Thoracic aorta (tissue), 2 donors: ENCODE measurements around the gene BAIAP2L1. TPM values are rescaled to one million over a fixed set of nuclear protein-coding genes. Genes with fewer than 3 reads are reported as not detected.
"Not testable (repeated sequence)": the region's sequence is repeated elsewhere in the genome, so short reads cannot be mapped to it uniquely, and the experiment has no call there.

Source experiments
- ATAC-seq: fragments of 150-250 bp; one replicate; pipeline ENCODE4 v1.8.0; 2017; ENCODE audit warnings: low read depth; ENCODE audit not compliant: insufficient number of reproducible peaks, low FRiP score
- DNase-seq: peaks from one replicate; pipeline ENCODE4 v3.0.0-alpha.2; 2020; ENCODE audit warnings: low spot score
- H3K27ac ChIP-seq, 2 donors: fragments of 200-600 bp; sonication (generic); 1 replicate in 1 of 2; 2 replicates in 1 of 2; pipeline ENCODE4 v1.5.1; 2016; ENCODE audit warnings: mild to moderate bottlenecking in 2 of 2, moderate library complexity in 2 of 2
- H3K27me3 ChIP-seq: fragments of 200-600 bp; sonication (generic); replicated peaks from 2 replicates; pipeline ENCODE4 v1.6.0; 2016; ENCODE audit warnings: mild to moderate bottlenecking; ENCODE audit not compliant: insufficient read depth
- H3K36me3 ChIP-seq: fragments of 200-600 bp; sonication (generic); one replicate; pipeline ENCODE4 v1.5.1; 2016
- H3K4me1 ChIP-seq, 2 donors: fragments of 200-600 bp; sonication (generic); 1 replicate in 1 of 2; 2 replicates in 1 of 2; pipeline versions ENCODE4 v1.5.1 to v1.6.0; 2016; ENCODE audit warnings: low read depth in 2 of 2, mild to moderate bottlenecking in 1 of 2; ENCODE audit not compliant: control insufficient read depth in 1 of 2
- H3K4me3 ChIP-seq: fragments of 200-600 bp; sonication (generic); 2 replicates; pipeline ENCODE4 v1.5.1; 2016; ENCODE audit warnings: mild to moderate bottlenecking
- H3K9me3 ChIP-seq: fragments of 200-600 bp; sonication (generic); 2 replicates; pipeline ENCODE4 v1.5.1; 2016
- CTCF ChIP-seq: fragments of 200-600 bp; sonication (generic); IDR thresholded peaks from one replicate; pipeline ENCODE4 v1.5.1; 2019; ENCODE audit warnings: antibody characterized with exemption
- total RNA-seq, 2 donors: library from RNA; depleted of rRNA; stranded (reverse); fragments of >200 nt; gene quantifications; one replicate each; pipeline versions ENCODE4 v1.1.0 to v1.2.3, GENCODE V29; 2016

Gene BAIAP2L1
- total RNA-seq, 2 donors from 2014 or later: 0.63 to 1.4 TPM

DNA sequence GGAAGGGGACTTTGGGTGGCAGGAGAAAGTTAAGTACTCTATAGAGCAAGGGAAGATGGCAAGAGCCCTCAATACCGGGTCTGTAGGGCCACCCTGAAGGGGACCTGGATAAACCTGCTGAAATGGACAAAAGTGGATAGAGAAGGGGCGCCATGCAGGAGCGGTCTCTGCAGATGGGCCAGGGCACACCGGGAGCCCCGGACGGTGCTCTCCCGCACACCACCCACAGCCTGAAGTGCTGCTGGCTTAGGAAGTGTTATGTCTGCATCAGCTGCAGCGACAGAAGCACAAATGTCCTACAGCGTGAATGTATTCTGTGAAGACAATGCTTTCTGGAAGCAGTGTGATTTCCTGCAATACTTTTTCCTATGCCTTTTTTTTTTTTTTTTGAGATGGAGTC is 81.7 kb downstream of the BAIAP2L1 start:
- Histone ChIP-seq H3K36me3 (no peaks in the 10 kb centered on the region), H3K27me3 (no peaks in the 10 kb centered on the region), H3K9me3 (no peaks in the 10 kb centered on the region), H3K4me3 (no peak overlapping the region), H3K4me1 (peaks cover 0 to 10% of the 10 kb centered on the region in 2 donors), H3K27ac (no peak overlapping the region)
- DNase-seq (no peak), ATAC-seq (no peak)
- no peak for TF ChIP-seq CTCF

- H3K4me3 ChIP-seq: no peak overlapping the region
- no peaks in the 10 kb centered on the region for H3K4me1 ChIP-seq
- DNase-seq: no peak
Observed at GRCh38 chr7:98317366-98318040, 83.4 kb downstream of the BAIAP2L1 start.

GRCh38 chr7:98315994-98316527 is 84.8 kb downstream of the BAIAP2L1 start:
- H3K4me1 ChIP-seq, H3K27ac ChIP-seq, H3K27me3 ChIP-seq, H3K9me3 ChIP-seq, H3K4me3 ChIP-seq, ATAC-seq, H3K36me3 ChIP-seq, DNase-seq: not testable (repeated sequence)

More at GRCh38 chr7:98317366-98318040, 83.4 kb downstream of the BAIAP2L1 start:
- TF ChIP-seq CTCF: no peak
- no peak for ATAC-seq
- Histone ChIP-seq H3K36me3 (no peaks in the 10 kb centered on the region), H3K27ac (no peak overlapping the region), H3K27me3 (no peaks in the 10 kb centered on the region), H3K9me3 (no peaks in the 10 kb centered on the region)

- Histone ChIP-seq H3K27ac (no peak overlapping the region), H3K36me3 (no peaks in the 10 kb centered on the region), H3K4me3 (no peak overlapping the region), H3K27me3 (no peaks in the 10 kb centered on the region), H3K9me3 (no peaks in the 10 kb centered on the region), H3K4me1 (no peaks in the 10 kb centered on the region)
- DNase-seq: no peak
- ATAC-seq: no peak
- no peak for TF ChIP-seq CTCF
Observed at GRCh38 chr7:98315318-98315993, 85.4 kb downstream of the BAIAP2L1 start.

- ATAC-seq: no peak
- Histone ChIP-seq H3K4me1 (no peaks in the 10 kb centered on the region), H3K9me3 (no peaks in the 10 kb centered on the region), H3K36me3 (peaks cover 5% of the 10 kb centered on the region), H3K4me3 (no peak overlapping the region), H3K27me3 (no peaks in the 10 kb centered on the region), H3K27ac (no peak overlapping the region)
- DNase-seq: no peak
- TF ChIP-seq CTCF: no peak
Observed at GRCh38 chr7:98314469-98314868, 86.4 kb downstream of the BAIAP2L1 start.
